ENCODE measurements around the gene SNAPC3.

The SNAPC3 gene

GRCh38 chr9:15444141-15444540 lies 21.5 kb downstream of the SNAPC3 start:
- no peak for TF ChIP-seq ZNF274 (IDR thresholded peaks at IDR 0.05; ENCODE audit: low read depth, low read length)

GRCh38 chr9:15453956-15454355 lies 31.3 kb downstream of the SNAPC3 start:
- H3K4me3 ChIP-seq (ENCODE audit: low read length): no peak overlapping the region
- TF ChIP-seq ZNF274 (IDR thresholded peaks at IDR 0.05; ENCODE audit: low read depth, low read length): no peak

More at GRCh38 chr9:15444141-15444540, 21.5 kb downstream of the SNAPC3 start:
- no peak overlapping the region for H3K4me3 ChIP-seq (ENCODE audit: low read length)

GRCh38 chr9:15461056-15461455 lies 38.4 kb downstream of the SNAPC3 start:
- TF ChIP-seq ZNF274 (IDR thresholded peaks at IDR 0.05; ENCODE audit: low read depth, low read length): no peak
- H3K4me3 ChIP-seq (ENCODE audit: low read length): no peak overlapping the region

- no peak for TF ChIP-seq ZNF274 (IDR thresholded peaks at IDR 0.05; ENCODE audit: low read depth, low read length)
- no peak overlapping the region for H3K4me3 ChIP-seq (ENCODE audit: low read length)
These were observed 38.9 kb downstream of the SNAPC3 start for GRCh38 chr9:15461601-15462000.

GRCh38 chr9:15468145-15468544 lies 45.5 kb downstream of the SNAPC3 start:
- no peak overlapping the region for H3K4me3 ChIP-seq (ENCODE audit: low read length)
- no peak for TF ChIP-seq ZNF274 (IDR thresholded peaks at IDR 0.05; ENCODE audit: low read depth, low read length)

GRCh38 chr9:15469406-15469805 lies 46.7 kb downstream of the SNAPC3 start:
- TF ChIP-seq ZNF274 (IDR thresholded peaks at IDR 0.05; ENCODE audit: low read depth, low read length): no peak
- H3K4me3 ChIP-seq (ENCODE audit: low read length): no peak overlapping the region

GRCh38 chr9:15469862-15470261 lies 47.2 kb downstream of the SNAPC3 start:
- TF ChIP-seq ZNF274 (IDR thresholded peaks at IDR 0.05; ENCODE audit: low read depth, low read length): no peak
- H3K4me3 ChIP-seq (ENCODE audit: low read length): no peak overlapping the region

GRCh38 chr9:15475923-15476536 lies 53.4 kb downstream of the SNAPC3 start:
- H3K4me3 ChIP-seq (ENCODE audit: low read length): no peak overlapping the region
- TF ChIP-seq ZNF274 (IDR thresholded peaks at IDR 0.05; ENCODE audit: low read depth, low read length): no peak

GRCh38 chr9:15480028-15480427 lies 57.4 kb downstream of the SNAPC3 start:
- TF ChIP-seq ZNF274 (IDR thresholded peaks at IDR 0.05; ENCODE audit: low read depth, low read length): no peak
- H3K4me3 ChIP-seq (ENCODE audit: low read length): no peak overlapping the region

- H3K4me3 ChIP-seq (ENCODE audit: low read length): no peak overlapping the region
These were observed 59.5 kb downstream of the SNAPC3 start for GRCh38 chr9:15482146-15482545.

GRCh38 chr9:15484802-15485201 lies 62.1 kb downstream of the SNAPC3 start:
- no peak overlapping the region for H3K4me3 ChIP-seq (ENCODE audit: low read length)
- no peak for TF ChIP-seq ZNF274 (IDR thresholded peaks at IDR 0.05; ENCODE audit: low read depth, low read length)

More at GRCh38 chr9:15482146-15482545, 59.5 kb downstream of the SNAPC3 start:
- TF ChIP-seq ZNF274 (IDR thresholded peaks at IDR 0.05; ENCODE audit: low read depth, low read length): no peak

GRCh38 chr9:15485836-15486666 lies 63.4 kb downstream of the SNAPC3 start:
- no peak for TF ChIP-seq ZNF274 (IDR thresholded peaks at IDR 0.05; ENCODE audit: low read depth, low read length)
- H3K4me3 ChIP-seq (ENCODE audit: low read length): no peak overlapping the region

- TF ChIP-seq ZNF274 (IDR thresholded peaks at IDR 0.05; ENCODE audit: low read depth, low read length): no peak
- H3K4me3 ChIP-seq (ENCODE audit: low read length): no peak overlapping the region
These were observed 69.3 kb downstream of the SNAPC3 start for GRCh38 chr9:15491950-15492349.

- no peak overlapping the region for H3K4me3 ChIP-seq (ENCODE audit: low read length)
- TF ChIP-seq ZNF274 (IDR thresholded peaks at IDR 0.05; ENCODE audit: low read depth, low read length): no peak
These were observed 69.9 kb downstream of the SNAPC3 start for GRCh38 chr9:15492485-15493150.

Data from GM08714 (cell line).